ENCODE data around the gene SERPINA5. TPM values are rescaled to one million over a fixed set of nuclear protein-coding genes. Genes with fewer than 3 reads are reported as not detected.

Gene SERPINA5
- total and polyA plus RNA-seq, 7 donors: 2.6 to 107 (median 16.3) TPM

- H3K27ac ChIP-seq: no peak overlapping the region
- no peaks in the 10 kb centered on the region for H3K9me3 ChIP-seq
- intact Hi-C loops (cut with DNase I): no loop called here
- ATAC-seq (no peak), DNase-seq (no peak)
- 81 to 87% (median 84%) methylated on average over 9 of the region's 9 CpGs for WGBS, 3 donors
- H3K4me1 ChIP-seq: no peaks in the 10 kb centered on the region
- H3K4me3 ChIP-seq: no peak overlapping the region
- H3K27me3 ChIP-seq (ENCODE audit: insufficient read depth in 3 of 3, low read length in 2 of 3): peaks cover 0 to 5% (median 0%) of the 10 kb centered on the region in 3 donors
- no peaks in the 10 kb centered on the region for H3K36me3 ChIP-seq (ENCODE audit: insufficient read depth in 1 of 2, low read depth in 1 of 2)
- TF ChIP-seq CTCF (IDR thresholded peaks at IDR 0.05): no peak
These were observed 13.0 kb upstream of the SERPINA5 start for GRCh38 chr14:94568186-94568585.

- Histone ChIP-seq H3K4me1 (no peaks in the 10 kb centered on the region), H3K27ac (no peak overlapping the region), H3K4me3 (no peak overlapping the region), H3K36me3 (ENCODE audit: insufficient read depth in 1 of 2, low read depth in 1 of 2) (no peaks in the 10 kb centered on the region), H3K9me3 (no peaks in the 10 kb centered on the region), H3K27me3 (ENCODE audit: insufficient read depth in 3 of 3, low read length in 2 of 3) (peaks cover 0 to 5% (median 0%) of the 10 kb centered on the region in 3 donors)
- DNase-seq (no peak), ATAC-seq (no peak)
- TF ChIP-seq CTCF (IDR thresholded peaks at IDR 0.05): no peak
- intact Hi-C loops (cut with DNase I): no loop called here
- 69 to 77% (median 72%) methylated on average over 20 of the region's 20 CpGs for WGBS, 3 donors
These were observed 11.7 kb upstream of the SERPINA5 start for GRCh38 chr14:94569381-94570001.

- intact Hi-C loops (cut with DNase I): no loop called here
- Histone ChIP-seq H3K27ac (no peak overlapping the region), H3K4me3 (no peak overlapping the region), H3K27me3 (ENCODE audit: insufficient read depth in 3 of 3, low read length in 2 of 3) (peaks cover 0 to 5% (median 0%) of the 10 kb centered on the region in 3 donors), H3K4me1 (no peaks in the 10 kb centered on the region), H3K36me3 (ENCODE audit: insufficient read depth in 1 of 2, low read depth in 1 of 2) (no peaks in the 10 kb centered on the region), H3K9me3 (no peaks in the 10 kb centered on the region)
- 86 to 90% (median 88%) methylated on average over 6 of the region's 6 CpGs for WGBS, 3 donors
- TF ChIP-seq CTCF (IDR thresholded peaks at IDR 0.05): no peak
- DNase-seq (no peak), ATAC-seq (no peak)
These were observed 11.2 kb upstream of the SERPINA5 start for GRCh38 chr14:94570002-94570400.

GRCh38 chr14:94570440-94570839, 10.8 kb upstream of the SERPINA5 start:
- Histone ChIP-seq H3K27me3 (ENCODE audit: insufficient read depth in 3 of 3, low read length in 2 of 3) (peaks cover 0 to 5% (median 0%) of the 10 kb centered on the region in 3 donors), H3K36me3 (ENCODE audit: insufficient read depth in 1 of 2, low read depth in 1 of 2) (no peaks in the 10 kb centered on the region), H3K27ac (no peak overlapping the region), H3K4me1 (no peaks in the 10 kb centered on the region), H3K4me3 (no peak overlapping the region), H3K9me3 (no peaks in the 10 kb centered on the region)
- 50 to 64% (median 63%) methylated on average over 9 of the region's 9 CpGs for WGBS, 3 donors
- TF ChIP-seq CTCF (IDR thresholded peaks at IDR 0.05): no peak
- DNase-seq (no peak), ATAC-seq (peak in 1 of 4 donors; percentile 17)
- intact Hi-C loops (cut with DNase I): no loop called here

GRCh38 chr14:94571395-94571794, 9.8 kb upstream of the SERPINA5 start:
- no peaks in the 10 kb centered on the region for H3K4me1 ChIP-seq
- H3K27me3 ChIP-seq (ENCODE audit: insufficient read depth in 3 of 3, low read length in 2 of 3): peaks cover 0 to 1% (median 0%) of the 10 kb centered on the region in 3 donors
- no peak for TF ChIP-seq CTCF (IDR thresholded peaks at IDR 0.05)
- no peak overlapping the region for H3K4me3 ChIP-seq
- WGBS, 3 donors: 30 to 45% (median 39%) methylated on average over 7 of the region's 7 CpGs
- H3K27ac ChIP-seq: peak overlapping the region; percentile 30
- no peak for DNase-seq
- no peaks in the 10 kb centered on the region for H3K36me3 ChIP-seq (ENCODE audit: insufficient read depth in 1 of 2, low read depth in 1 of 2)
- peak in 2 of 4 donors; percentile 10 to 51 for ATAC-seq
- intact Hi-C loops (cut with DNase I): no loop called here
- no peaks in the 10 kb centered on the region for H3K9me3 ChIP-seq

Measured in psoas muscle (tissue), 8 donors.